GM19372 (cell line): ENCODE measurements around the gene JTB.

Experiments
- ATAC-seq: cut with Tn5 transposase; IDR thresholded peaks from one replicate; pipeline ENCODE4 v1.9.1; 2021; ENCODE audit warnings: mild to moderate bottlenecking, low read depth, moderate library complexity; ENCODE audit not compliant: unreplicated experiment

Gene JTB

GRCh38 chr1:153934746-153935145 is 42.7 kb downstream of the JTB start:
- ATAC-seq: no peak

GRCh38 chr1:153933955-153934354 is 43.5 kb downstream of the JTB start:
- ATAC-seq: no peak

- ATAC-seq: no peak
Measured at GRCh38 chr1:153933430-153933829, 44.0 kb downstream of the JTB start.

- ATAC-seq: no peak
Measured at GRCh38 chr1:153932156-153933131, 45.0 kb downstream of the JTB start.

- ATAC-seq: no peak
Measured at GRCh38 chr1:153929981-153930948, 47.2 kb downstream of the JTB start.

GRCh38 chr1:153929426-153929825 is 48.0 kb downstream of the JTB start:
- no peak for ATAC-seq

- no peak for ATAC-seq
Measured at GRCh38 chr1:153928791-153929341, 48.6 kb downstream of the JTB start.

- no peak for ATAC-seq
Measured at GRCh38 chr1:153928245-153928644, 49.2 kb downstream of the JTB start.

- ATAC-seq: no peak
Measured at GRCh38 chr1:153926405-153926804, 51.1 kb downstream of the JTB start.
